Measurements from ENCODE around the gene PAM. TPM values are rescaled to one million over a fixed set of nuclear protein-coding genes. Genes with fewer than 3 reads are reported as not detected.

The PAM gene
- total RNA-seq, 2 donors from 2014 or later = 32.9 to 38.2 TPM

GRCh38 chr5:102733534-102733933, 21.6 kb upstream of the PAM start:
- Mint-ChIP-seq H3K27ac (no peak overlapping the region), H3K4me1 (peaks cover 9% of the 10 kb centered on the region), H3K36me3 (ENCODE audit: low read depth) (no peaks in the 10 kb centered on the region), H3K27me3 (ENCODE audit: insufficient read depth) (peaks cover 16% of the 10 kb centered on the region), H3K4me3 (no peak overlapping the region), H3K9me3 (no peaks in the 10 kb centered on the region)
- WGBS, 2 experiments (ENCODE audit: insufficient coverage in 1 of 2, insufficient read length in 1 of 2) = 67 to 90% methylated on average over 3 to 5 of the region's 5 CpGs
- Histone ChIP-seq H3K9ac (ENCODE audit: extremely low read depth, low read length, poor library complexity, severe bottlenecking) (no peak overlapping the region), H3K36me3 (ENCODE audit: control insufficient read depth, insufficient read depth, low read length) (no peaks in the 10 kb centered on the region), H3K27me3 (ENCODE audit: control insufficient read depth, insufficient read depth, low read length, poor library complexity, severe bottlenecking) (peaks cover 29% of the 10 kb centered on the region), H3K9me3 (ENCODE audit: control insufficient read depth, low read length) (no peaks in the 10 kb centered on the region), H3K4me1 (ENCODE audit: control insufficient read depth, insufficient read depth, low read length) (no peaks in the 10 kb centered on the region), H3K27ac (ENCODE audit: low read depth, low read length) (no peak overlapping the region), H3K4me3 (ENCODE audit: low read length) (no peak overlapping the region)
- TF ChIP-seq, protein P1, sequence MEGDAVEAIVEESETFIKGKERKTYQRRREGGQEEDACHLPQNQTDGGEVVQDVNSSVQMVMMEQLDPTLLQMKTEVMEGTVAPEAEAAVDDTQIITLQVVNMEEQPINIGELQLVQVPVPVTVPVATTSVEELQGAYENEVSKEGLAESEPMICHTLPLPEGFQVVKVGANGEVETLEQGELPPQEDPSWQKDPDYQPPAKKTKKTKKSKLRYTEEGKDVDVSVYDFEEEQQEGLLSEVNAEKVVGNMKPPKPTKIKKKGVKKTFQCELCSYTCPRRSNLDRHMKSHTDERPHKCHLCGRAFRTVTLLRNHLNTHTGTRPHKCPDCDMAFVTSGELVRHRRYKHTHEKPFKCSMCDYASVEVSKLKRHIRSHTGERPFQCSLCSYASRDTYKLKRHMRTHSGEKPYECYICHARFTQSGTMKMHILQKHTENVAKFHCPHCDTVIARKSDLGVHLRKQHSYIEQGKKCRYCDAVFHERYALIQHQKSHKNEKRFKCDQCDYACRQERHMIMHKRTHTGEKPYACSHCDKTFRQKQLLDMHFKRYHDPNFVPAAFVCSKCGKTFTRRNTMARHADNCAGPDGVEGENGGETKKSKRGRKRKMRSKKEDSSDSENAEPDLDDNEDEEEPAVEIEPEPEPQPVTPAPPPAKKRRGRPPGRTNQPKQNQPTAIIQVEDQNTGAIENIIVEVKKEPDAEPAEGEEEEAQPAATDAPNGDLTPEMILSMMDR (conservative IDR thresholded peaks at IDR 0.05) = no peak
- DNase-seq = no peak

DNA sequence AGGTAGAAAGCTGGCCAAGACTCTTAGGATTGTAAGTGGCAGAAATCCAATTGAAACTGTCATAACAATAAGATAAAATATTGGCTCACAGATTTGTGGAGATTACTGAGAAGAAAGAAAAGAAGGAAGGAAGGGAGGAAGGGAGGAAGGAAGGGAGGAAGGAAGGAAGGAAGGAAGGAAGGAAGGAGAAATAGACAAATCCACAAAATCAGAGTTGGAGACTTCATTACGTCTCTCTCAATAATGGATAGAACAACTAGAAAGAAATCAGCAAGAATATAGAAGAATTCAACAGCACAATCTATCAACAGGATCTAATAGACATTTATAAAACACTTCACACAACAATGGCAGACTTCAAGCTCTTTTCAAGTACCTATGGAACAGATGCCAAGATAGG, 17.9 kb upstream of the PAM start:
- peaks cover 25% of the 10 kb centered on the region for H3K27me3 Mint-ChIP-seq (ENCODE audit: insufficient read depth)
- no peaks in the 10 kb centered on the region for H3K9me3 Mint-ChIP-seq
- 83% methylated on average over 1 of the region's 1 CpG; no CpG with 5 or more reads in 1 of the 2 experiments for WGBS, 2 experiments (ENCODE audit: insufficient coverage in 1 of 2, insufficient read length in 1 of 2)
- Histone ChIP-seq H3K27me3 (ENCODE audit: control insufficient read depth, insufficient read depth, low read length, poor library complexity, severe bottlenecking) (peaks cover 44% of the 10 kb centered on the region), H3K27ac (ENCODE audit: low read depth, low read length) (no peak overlapping the region), H3K9me3 (ENCODE audit: control insufficient read depth, low read length) (no peaks in the 10 kb centered on the region), H3K4me1 (ENCODE audit: control insufficient read depth, insufficient read depth, low read length) (no peaks in the 10 kb centered on the region), H3K9ac (ENCODE audit: extremely low read depth, low read length, poor library complexity, severe bottlenecking) (no peak overlapping the region), H3K4me3 (ENCODE audit: low read length) (no peak overlapping the region), H3K36me3 (ENCODE audit: control insufficient read depth, insufficient read depth, low read length) (no peaks in the 10 kb centered on the region)
- H3K27ac Mint-ChIP-seq = no peak overlapping the region
- DNase-seq = no peak
- TF ChIP-seq, protein P1 (conservative IDR thresholded peaks at IDR 0.05) = no peak
- H3K4me3 Mint-ChIP-seq = no peak overlapping the region
- peaks cover 9% of the 10 kb centered on the region for H3K4me1 Mint-ChIP-seq
- no peaks in the 10 kb centered on the region for H3K36me3 Mint-ChIP-seq (ENCODE audit: low read depth)

GRCh38 chr5:102737805-102738469, 17.2 kb upstream of the PAM start:
- Histone ChIP-seq H3K27me3 (ENCODE audit: control insufficient read depth, insufficient read depth, low read length, poor library complexity, severe bottlenecking) (peaks cover 52% of the 10 kb centered on the region), H3K9me3 (ENCODE audit: control insufficient read depth, low read length) (no peaks in the 10 kb centered on the region), H3K4me1 (ENCODE audit: control insufficient read depth, insufficient read depth, low read length) (no peaks in the 10 kb centered on the region), H3K36me3 (ENCODE audit: control insufficient read depth, insufficient read depth, low read length) (no peaks in the 10 kb centered on the region), H3K4me3 (ENCODE audit: low read length) (no peak overlapping the region), H3K27ac (ENCODE audit: low read depth, low read length) (no peak overlapping the region), H3K9ac (ENCODE audit: extremely low read depth, low read length, poor library complexity, severe bottlenecking) (no peak overlapping the region)
- no peaks in the 10 kb centered on the region for H3K36me3 Mint-ChIP-seq (ENCODE audit: low read depth)
- no peak overlapping the region for H3K4me3 Mint-ChIP-seq
- TF ChIP-seq, protein P1 (conservative IDR thresholded peaks at IDR 0.05) = no peak
- peaks cover 32% of the 10 kb centered on the region for H3K27me3 Mint-ChIP-seq (ENCODE audit: insufficient read depth)
- DNase-seq = no peak
- WGBS, 2 experiments (ENCODE audit: insufficient coverage in 1 of 2, insufficient read length in 1 of 2) = 81 to 95% methylated on average over 3 to 7 of the region's 7 CpGs
- H3K27ac Mint-ChIP-seq = no peak overlapping the region
- H3K9me3 Mint-ChIP-seq = no peaks in the 10 kb centered on the region
- peaks cover 9% of the 10 kb centered on the region for H3K4me1 Mint-ChIP-seq
